Lower lobe of right lung (tissue), 2 donors: ENCODE results near the gene ATAD3B. TPM values are rescaled to one million over a fixed set of nuclear protein-coding genes. Genes with fewer than 3 reads are reported as not detected.
A peak's percentile ranks its signal among the peaks of the same experiment; 100 is the strongest.
"Not testable (repeated sequence)": the region's sequence is repeated elsewhere in the genome, so short reads cannot be mapped to it uniquely, and the experiment has no call there.

ENCODE experiments used
- ATAC-seq, 2 donors: fragments of 200-7000 bp; cut with Tn5 transposase; one replicate each; pipeline ENCODE4 v1.9.1; 2020 to 2022; ENCODE audit warnings: mild to moderate bottlenecking in 2 of 2, moderate library complexity in 2 of 2
- DNase-seq: peaks from one replicate; pipeline ENCODE4 v3.0.0-alpha.2; 2020
- H3K27ac ChIP-seq: fragments of 200-600 bp; one replicate; pipeline ENCODE4 v1.8.0; 2022
- H3K27me3 ChIP-seq: fragments of 200-600 bp; one replicate; pipeline ENCODE4 v1.8.0; 2022; ENCODE audit warnings: low read depth
- H3K36me3 ChIP-seq: fragments of 200-600 bp; one replicate; pipeline ENCODE4 v1.8.0; 2022; ENCODE audit warnings: mild to moderate bottlenecking
- H3K4me1 ChIP-seq: fragments of 200-600 bp; one replicate; pipeline ENCODE4 v1.8.0; 2022
- H3K4me3 ChIP-seq: fragments of 200-600 bp; one replicate; pipeline ENCODE4 v1.8.0; 2022; ENCODE audit warnings: mild to moderate bottlenecking
- H3K9me3 ChIP-seq: fragments of 200-600 bp; one replicate; pipeline ENCODE4 v1.8.0; 2022
- intact Hi-C: fragments of 100-400 bp; cut with DNase I; formaldehyde crosslinking; loops from one replicate; pipeline ENCODE4 v1.11.0; 2022
- total RNA-seq: library from RNA; stranded (reverse); fragmentation: NEBNext Ultra II Directional; extraction: Animal tissue kit (Norgen Biotek cat#: 25700); gene quantifications from one replicate; pipeline ENCODE4 v1.2.1, GENCODE V29; 2021
- TF ChIP-seq, protein P1 (sequence below): fragments of 200-600 bp; IDR thresholded peaks from one replicate; pipeline ENCODE4 v1.8.0; 2022; ENCODE audit warnings: antibody characterized with exemption, mild to moderate bottlenecking
- donor health status: DM: no; HTN: yes; CAD: no; lungs with severe emphysema.

The ATAD3B gene
- total RNA-seq, 1 donor from 2014 or later: 19.0 TPM

DNA sequence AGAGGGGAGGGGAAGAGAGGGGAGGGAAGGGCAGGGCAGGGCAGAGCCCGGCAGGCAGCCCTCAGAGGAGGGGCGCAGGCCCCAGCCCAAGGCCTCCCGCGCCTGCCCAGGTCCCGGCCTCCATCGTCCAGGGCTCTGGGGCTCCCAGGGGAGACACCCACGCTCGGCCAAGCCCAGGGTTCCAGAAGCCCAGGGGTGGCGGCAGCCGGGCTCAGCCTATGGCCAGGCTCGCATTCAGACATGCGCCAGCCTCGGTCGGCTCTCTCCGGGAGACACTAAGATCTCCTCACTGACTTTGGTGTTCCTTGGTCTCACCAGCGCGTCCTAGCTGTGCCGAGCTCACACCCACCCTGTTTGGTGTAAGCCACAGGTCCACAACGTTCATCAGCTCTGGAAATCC lies 43.4 kb upstream of the ATAD3B start:
- ATAC-seq: no peak
- H3K4me1 ChIP-seq: peaks cover 42% of the 10 kb centered on the region

DNA sequence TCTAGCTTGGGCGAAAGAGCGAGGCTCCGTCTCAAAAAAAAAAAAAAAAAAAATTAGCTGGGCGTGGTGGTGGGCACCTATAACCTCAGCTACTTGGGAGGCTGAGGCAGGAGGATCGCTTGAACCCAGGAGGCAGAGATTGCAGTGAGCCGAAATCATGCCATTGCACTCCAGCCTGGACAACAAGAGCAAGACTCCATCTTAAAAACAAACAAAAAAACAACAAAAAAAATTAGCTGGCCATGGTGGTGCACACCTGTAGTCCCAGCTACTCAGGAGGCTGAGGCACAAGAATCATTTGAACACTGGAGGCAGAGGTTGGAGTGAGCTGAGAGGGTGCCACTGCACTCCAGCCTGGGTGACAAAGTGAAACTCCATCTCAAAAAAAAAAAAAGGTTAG lies 42.6 kb upstream of the ATAD3B start:
- H3K4me1 ChIP-seq: peaks cover 50% of the 10 kb centered on the region
- H3K4me3 ChIP-seq, H3K27ac ChIP-seq, H3K27me3 ChIP-seq, intact Hi-C loops, DNase-seq, H3K9me3 ChIP-seq, H3K36me3 ChIP-seq, ATAC-seq: not testable (repeated sequence)

More for the DNA sequence above, 43.4 kb upstream of the ATAD3B start:
- no peaks in the 10 kb centered on the region for H3K9me3 ChIP-seq
- no peak overlapping the region for H3K27ac ChIP-seq
- H3K4me3 ChIP-seq: no peak overlapping the region
- TF ChIP-seq, protein P1, sequence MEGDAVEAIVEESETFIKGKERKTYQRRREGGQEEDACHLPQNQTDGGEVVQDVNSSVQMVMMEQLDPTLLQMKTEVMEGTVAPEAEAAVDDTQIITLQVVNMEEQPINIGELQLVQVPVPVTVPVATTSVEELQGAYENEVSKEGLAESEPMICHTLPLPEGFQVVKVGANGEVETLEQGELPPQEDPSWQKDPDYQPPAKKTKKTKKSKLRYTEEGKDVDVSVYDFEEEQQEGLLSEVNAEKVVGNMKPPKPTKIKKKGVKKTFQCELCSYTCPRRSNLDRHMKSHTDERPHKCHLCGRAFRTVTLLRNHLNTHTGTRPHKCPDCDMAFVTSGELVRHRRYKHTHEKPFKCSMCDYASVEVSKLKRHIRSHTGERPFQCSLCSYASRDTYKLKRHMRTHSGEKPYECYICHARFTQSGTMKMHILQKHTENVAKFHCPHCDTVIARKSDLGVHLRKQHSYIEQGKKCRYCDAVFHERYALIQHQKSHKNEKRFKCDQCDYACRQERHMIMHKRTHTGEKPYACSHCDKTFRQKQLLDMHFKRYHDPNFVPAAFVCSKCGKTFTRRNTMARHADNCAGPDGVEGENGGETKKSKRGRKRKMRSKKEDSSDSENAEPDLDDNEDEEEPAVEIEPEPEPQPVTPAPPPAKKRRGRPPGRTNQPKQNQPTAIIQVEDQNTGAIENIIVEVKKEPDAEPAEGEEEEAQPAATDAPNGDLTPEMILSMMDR: no peak
- DNase-seq: peak; percentile 46
- H3K27me3 ChIP-seq: peaks cover 4% of the 10 kb centered on the region
- intact Hi-C loops: no loop called here
- no peaks in the 10 kb centered on the region for H3K36me3 ChIP-seq

DNA sequence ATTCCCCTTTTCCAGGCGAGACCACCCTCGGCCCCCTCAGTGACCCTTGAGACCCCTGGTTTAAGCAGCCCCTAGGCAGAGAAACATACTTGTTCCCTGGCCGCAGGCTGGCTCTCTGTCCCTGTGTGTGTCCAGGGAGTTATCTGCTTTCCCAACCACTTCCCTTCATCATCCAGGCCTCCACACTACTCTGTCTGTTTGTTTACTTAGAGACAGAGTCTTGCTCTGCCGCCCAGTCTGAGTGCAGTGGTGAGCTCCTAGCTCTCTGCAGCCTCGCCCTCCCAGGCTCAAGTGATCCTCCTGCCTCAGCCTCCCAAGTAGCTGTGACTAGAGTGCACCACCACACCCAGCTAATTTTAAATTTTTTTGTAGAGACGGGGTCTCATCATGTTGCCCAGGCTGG lies 41.9 kb upstream of the ATAD3B start:
- ATAC-seq (no peak), DNase-seq (no peak)
- H3K27ac ChIP-seq: peak overlapping the region; percentile 89
- H3K4me1 ChIP-seq: peaks cover 57% of the 10 kb centered on the region
- no peaks in the 10 kb centered on the region for H3K9me3 ChIP-seq
- TF ChIP-seq, protein P1: no peak
- intact Hi-C loops: no loop called here
- H3K4me3 ChIP-seq: no peak overlapping the region
- peaks cover 9% of the 10 kb centered on the region for H3K27me3 ChIP-seq
- no peaks in the 10 kb centered on the region for H3K36me3 ChIP-seq

DNA sequence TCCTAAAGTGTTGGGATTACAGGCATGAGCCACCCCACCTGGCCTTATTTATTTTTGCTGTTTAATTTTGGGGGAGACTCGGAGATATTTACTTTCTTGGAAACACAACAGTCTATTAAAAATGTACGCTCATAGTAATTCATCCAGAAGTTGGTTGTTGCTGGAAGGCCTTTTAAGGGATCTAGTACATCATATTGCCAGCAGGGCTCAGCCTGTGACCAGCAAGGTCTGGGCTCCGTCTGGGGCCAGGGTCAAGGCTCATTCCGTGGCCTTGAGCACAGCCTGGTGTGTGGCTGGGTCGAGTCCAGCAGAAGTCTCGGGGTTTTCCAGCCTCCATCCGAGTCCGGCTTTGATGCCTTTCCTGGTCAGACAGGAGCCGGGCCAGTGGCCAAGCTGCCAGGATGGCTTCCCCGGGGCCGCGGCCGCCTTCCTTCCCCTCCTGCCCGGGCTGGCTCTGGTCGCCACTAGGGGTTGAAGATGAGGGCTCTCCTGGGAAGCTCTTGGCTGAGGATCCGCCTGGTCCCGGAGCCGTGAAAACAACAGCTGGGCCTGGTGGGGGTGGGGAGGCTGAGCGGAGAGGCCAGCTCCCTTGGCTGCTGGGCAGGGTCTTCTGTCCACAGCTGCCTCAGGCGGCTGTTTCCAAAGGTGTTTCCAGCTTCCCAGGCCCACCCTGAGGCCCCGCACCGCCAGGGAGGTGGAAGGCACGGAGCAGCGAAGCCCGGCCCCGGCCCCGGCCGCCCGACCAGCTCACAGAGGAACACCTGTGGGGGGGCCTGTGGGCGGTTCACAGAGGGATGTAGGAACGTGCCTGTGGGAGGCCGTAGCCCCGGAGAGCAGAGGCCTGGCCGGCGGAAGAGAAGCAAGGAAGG lies 41.2 kb upstream of the ATAD3B start:
- Histone ChIP-seq H3K4me3 (peak overlapping the region; percentile 21), H3K9me3 (no peaks in the 10 kb centered on the region), H3K4me1 (peaks cover 63% of the 10 kb centered on the region), H3K27me3 (peaks cover 9% of the 10 kb centered on the region), H3K27ac (peak overlapping the region; percentile 89), H3K36me3 (no peaks in the 10 kb centered on the region)
- intact Hi-C loops: no loop called here
- peak; percentile 34 for ATAC-seq
- DNase-seq: peak; percentile 78
- TF ChIP-seq, protein P1: peak; percentile 24

DNA sequence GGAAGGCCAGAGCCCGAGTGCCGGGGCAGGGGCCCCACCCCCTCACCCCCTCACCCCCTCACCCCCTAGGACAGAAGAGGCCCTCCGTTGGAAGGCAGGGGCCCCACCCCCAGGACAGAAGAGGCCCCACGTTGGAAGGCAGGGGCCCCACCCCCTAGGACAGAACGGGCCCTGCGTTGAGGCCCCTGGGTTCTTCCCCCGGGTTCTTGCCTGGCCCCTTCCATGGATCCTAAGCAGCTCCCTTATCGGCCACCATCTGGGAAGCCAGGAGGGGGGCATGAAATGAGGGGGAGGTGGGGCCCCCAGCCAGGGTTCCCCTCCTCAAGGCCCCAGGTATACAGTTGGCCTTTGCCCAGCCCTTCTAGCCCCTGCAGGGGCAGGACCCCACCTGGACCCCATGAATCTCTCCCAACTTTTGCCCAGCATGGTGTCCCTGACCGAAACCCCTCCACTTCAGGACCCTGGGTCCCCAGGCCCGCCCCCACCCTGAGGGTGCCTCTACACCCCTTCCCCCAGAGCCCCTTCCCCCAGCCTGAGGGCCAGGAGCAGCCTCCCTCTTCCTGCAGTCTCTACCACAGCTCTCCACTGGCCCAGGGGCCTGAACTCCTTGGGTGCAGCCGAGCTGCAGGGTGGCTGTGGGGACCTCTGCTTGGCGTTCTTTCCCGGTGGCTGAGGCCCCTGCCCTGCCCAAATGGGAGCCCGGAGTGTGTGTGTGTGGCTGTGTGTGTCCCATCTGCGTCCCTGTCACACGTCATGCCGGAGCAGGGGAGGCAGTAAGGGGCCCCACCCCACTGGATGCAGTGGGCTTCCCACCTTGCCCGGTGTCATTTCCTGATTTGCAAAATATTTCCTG lies 40.3 kb upstream of the ATAD3B start:
- intact Hi-C loops: no loop called here
- Histone ChIP-seq H3K4me3 (peak overlapping the region; percentile 21), H3K4me1 (peaks cover 68% of the 10 kb centered on the region), H3K27ac (peak overlapping the region; percentile 89), H3K36me3 (no peaks in the 10 kb centered on the region), H3K9me3 (no peaks in the 10 kb centered on the region), H3K27me3 (peaks cover 11% of the 10 kb centered on the region)
- TF ChIP-seq, protein P1: no peak
- DNase-seq: no peak
- no peak for ATAC-seq
